ENCODE data around the gene ZFAND6. TPM values are rescaled to one million over a fixed set of nuclear protein-coding genes. Genes with fewer than 3 reads are reported as not detected.

Gene ZFAND6
- total and polyA plus RNA-seq, 10 of the 15 experiments (the other 5 are each of a cell fraction or from before 2014, with no cell fraction given), result 78.9 to 179 (median 135) TPM

GRCh38 chr15:80171787-80172186 is 112.3 kb downstream of the ZFAND6 start:
- H3K4me2 ChIP-seq (ENCODE audit: control insufficient read depth, insufficient read depth), result no peak overlapping the region
- H3K4me3 ChIP-seq, result no peak overlapping the region
- H3K27ac ChIP-seq (ENCODE audit: control insufficient read depth, insufficient read depth), result no peak overlapping the region
- H3K9ac ChIP-seq (ENCODE audit: control insufficient read depth, insufficient read depth, low read length), result no peak overlapping the region
- 98% methylated on average over 4 of the region's 4 CpGs for WGBS (ENCODE audit: insufficient coverage, insufficient replicate concordance, low lambda C conversion rate, missing lambda C conversion rate)
- H4K20me1 ChIP-seq (ENCODE audit: control insufficient read depth, insufficient read depth), result no peaks in the 10 kb centered on the region
- TF ChIP-seq PAX5 (IDR thresholded peaks at IDR 0.05; ENCODE audit: borderline replicate concordance, low read depth, low read length), result no peak
- no peak for TF ChIP-seq NFIC (IDR thresholded peaks at IDR 0.05; ENCODE audit: low read depth, low read length)
- TF ChIP-seq, protein P1, sequence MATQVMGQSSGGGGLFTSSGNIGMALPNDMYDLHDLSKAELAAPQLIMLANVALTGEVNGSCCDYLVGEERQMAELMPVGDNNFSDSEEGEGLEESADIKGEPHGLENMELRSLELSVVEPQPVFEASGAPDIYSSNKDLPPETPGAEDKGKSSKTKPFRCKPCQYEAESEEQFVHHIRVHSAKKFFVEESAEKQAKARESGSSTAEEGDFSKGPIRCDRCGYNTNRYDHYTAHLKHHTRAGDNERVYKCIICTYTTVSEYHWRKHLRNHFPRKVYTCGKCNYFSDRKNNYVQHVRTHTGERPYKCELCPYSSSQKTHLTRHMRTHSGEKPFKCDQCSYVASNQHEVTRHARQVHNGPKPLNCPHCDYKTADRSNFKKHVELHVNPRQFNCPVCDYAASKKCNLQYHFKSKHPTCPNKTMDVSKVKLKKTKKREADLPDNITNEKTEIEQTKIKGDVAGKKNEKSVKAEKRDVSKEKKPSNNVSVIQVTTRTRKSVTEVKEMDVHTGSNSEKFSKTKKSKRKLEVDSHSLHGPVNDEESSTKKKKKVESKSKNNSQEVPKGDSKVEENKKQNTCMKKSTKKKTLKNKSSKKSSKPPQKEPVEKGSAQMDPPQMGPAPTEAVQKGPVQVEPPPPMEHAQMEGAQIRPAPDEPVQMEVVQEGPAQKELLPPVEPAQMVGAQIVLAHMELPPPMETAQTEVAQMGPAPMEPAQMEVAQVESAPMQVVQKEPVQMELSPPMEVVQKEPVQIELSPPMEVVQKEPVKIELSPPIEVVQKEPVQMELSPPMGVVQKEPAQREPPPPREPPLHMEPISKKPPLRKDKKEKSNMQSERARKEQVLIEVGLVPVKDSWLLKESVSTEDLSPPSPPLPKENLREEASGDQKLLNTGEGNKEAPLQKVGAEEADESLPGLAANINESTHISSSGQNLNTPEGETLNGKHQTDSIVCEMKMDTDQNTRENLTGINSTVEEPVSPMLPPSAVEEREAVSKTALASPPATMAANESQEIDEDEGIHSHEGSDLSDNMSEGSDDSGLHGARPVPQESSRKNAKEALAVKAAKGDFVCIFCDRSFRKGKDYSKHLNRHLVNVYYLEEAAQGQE (IDR thresholded peaks at IDR 0.05; ENCODE audit: low read depth, low read length), result no peak
- no peak for TF ChIP-seq ZNF274 (IDR thresholded peaks at IDR 0.05; ENCODE audit: insufficient read depth, insufficient read length)
- TF ChIP-seq NKRF (conservative IDR thresholded peaks at IDR 0.05), result no peak
- no peak for TF ChIP-seq EGR1 (IDR thresholded peaks at IDR 0.05; ENCODE audit: borderline replicate concordance in 1 of 2, low read depth in 2 of 2, low read length in 2 of 2)
- TF ChIP-seq YBX1 (IDR thresholded peaks at IDR 0.05), result no peak
- no peak for TF ChIP-seq PKNOX1 (IDR thresholded peaks at IDR 0.05)
- TF ChIP-seq SRF (IDR thresholded peaks at IDR 0.05; ENCODE audit: low read depth in 2 of 2, low read length in 2 of 2), result no peak
- TF ChIP-seq WRNIP1 (IDR thresholded peaks at IDR 0.05; ENCODE audit: borderline replicate concordance, low read depth, low read length), result no peak
- TF ChIP-seq SMAD5 (IDR thresholded peaks at IDR 0.05; ENCODE audit: low read depth), result no peak
- RAD21 ChIA-PET (ENCODE audit: unreplicated experiment), result interaction anchor here (0.6 to 4.1 kb wide), 6 partner anchors 58 to 790 kb away, joined by 3 to 18 read pairs (median 4); no protein-coding TSS in a partner anchor
- H3K27me3 ChIP-seq (replicated peaks in 1 of 2; ENCODE audit: control insufficient read depth in 2 of 2, insufficient read depth in 2 of 2, low read length in 1 of 2), result no peaks in the 10 kb centered on the region
- POLR2A ChIA-PET, result no interaction called here
- no peak for ATAC-seq
- no peak for FAIRE-seq
- no peak overlapping the region for H2AFZ ChIP-seq (ENCODE audit: control insufficient read depth, low read depth, low read length)
- H3K36me3 ChIP-seq (ENCODE audit: control insufficient read depth in 2 of 2, insufficient read depth in 2 of 2, low read length in 1 of 2), result peaks cover 0 to 4% of the 10 kb centered on the region in 2 experiments; a peak in 1 of 4 replicates
- no peaks in the 10 kb centered on the region; the same call in 1 of the 2 replicates for H3K4me1 ChIP-seq (ENCODE audit: control insufficient read depth, insufficient read depth, low read length)
- in situ Hi-C loops (cut with MboI) (loop anchor here (10.0 kb wide), 2 partner anchors 397 to 787 kb away; no protein-coding TSS in a partner anchor), intact Hi-C loops (cut with micrococcal nuclease; ENCODE audit: unreplicated experiment) (loop anchor here (2.0 to 10.0 kb wide), 6 partner anchors 109 to 791 kb away; partner anchors contain the start of gene MTHFS)
- H3K9me3 ChIP-seq (replicated peaks; ENCODE audit: control insufficient read depth, insufficient read depth, low read length), result no peaks in the 10 kb centered on the region
- H3K79me2 ChIP-seq (ENCODE audit: control insufficient read depth, insufficient read depth, low read length), result no peaks in the 10 kb centered on the region
- CTCF ChIA-PET, result interaction anchor here (1.0 to 3.2 kb wide), 12 partner anchors 10 to 790 kb away, joined by 3 to 37 read pairs (median 6); no protein-coding TSS in a partner anchor
- no TSS peak for BruUV-seq (replicated peaks)
- SMC1A ChIA-PET (ENCODE audit: uncharacterized antibody, unreplicated experiment), result interaction anchor here (0.7 to 2.9 kb wide), 13 partner anchors 9 to 792 kb away, joined by 3 to 27 read pairs (median 5); no protein-coding TSS in a partner anchor
- no peak for DNase-seq (ENCODE audit: low read depth, low spot score)

Data from GM12878 (cell line).